A673 (cell line): ENCODE measurements around the gene PIK3AP1.
"Not testable (repeated sequence)": the region's sequence is repeated elsewhere in the genome, so short reads cannot be mapped to it uniquely, and the experiment has no call there.

ENCODE experiments used
- CTCF ChIP-seq: fragments of 300-800, 200-600 bp; sonication (generic); conservative IDR thresholded peaks from 2 replicates; pipeline ENCODE4 v1.5.1; 2017; ENCODE audit warnings: low read depth, mild to moderate bottlenecking, antibody characterized with exemption, low read length, moderate library complexity, mixed read lengths
- EZH2 ChIP-seq: fragments of 200-600 bp; sonication (generic); IDR thresholded peaks from 2 replicates; pipeline ENCODE4 v1.6.1; 2017; ENCODE audit warnings: borderline replicate concordance, low read depth, mild to moderate bottlenecking, mixed read lengths, antibody characterized with exemption, low read length; ENCODE audit not compliant: poor library complexity, severe bottlenecking

DNA sequence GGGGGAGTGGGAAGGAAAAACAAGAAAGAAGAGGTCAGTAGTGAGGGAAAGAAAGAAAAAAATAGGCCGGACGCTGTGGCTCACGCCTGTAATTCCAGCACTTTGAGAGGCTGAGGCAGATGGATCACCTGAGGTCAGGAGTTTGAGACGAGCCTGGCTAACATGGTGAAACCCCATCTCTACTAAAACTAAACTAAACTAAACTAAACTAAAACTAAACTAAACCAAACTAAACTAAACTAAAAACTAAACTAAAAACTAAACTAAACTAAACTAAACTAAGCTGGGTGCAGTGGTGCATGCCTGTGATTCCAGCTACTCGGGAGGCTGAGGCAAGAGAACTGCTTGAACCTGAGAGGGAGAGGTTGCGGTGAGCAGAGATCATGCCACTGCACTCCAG lies 22.0 kb downstream of the PIK3AP1 start:
- TF ChIP-seq CTCF, EZH2: not testable (repeated sequence)
